HG03095 (cell line): ENCODE measurements around the gene METRNL.

Experiments
- ATAC-seq: cut with Tn5 transposase; IDR thresholded peaks from one replicate; pipeline ENCODE4 v1.9.1; 2021; ENCODE audit warnings: moderate library complexity; ENCODE audit not compliant: unreplicated experiment

METRNL gene

DNA sequence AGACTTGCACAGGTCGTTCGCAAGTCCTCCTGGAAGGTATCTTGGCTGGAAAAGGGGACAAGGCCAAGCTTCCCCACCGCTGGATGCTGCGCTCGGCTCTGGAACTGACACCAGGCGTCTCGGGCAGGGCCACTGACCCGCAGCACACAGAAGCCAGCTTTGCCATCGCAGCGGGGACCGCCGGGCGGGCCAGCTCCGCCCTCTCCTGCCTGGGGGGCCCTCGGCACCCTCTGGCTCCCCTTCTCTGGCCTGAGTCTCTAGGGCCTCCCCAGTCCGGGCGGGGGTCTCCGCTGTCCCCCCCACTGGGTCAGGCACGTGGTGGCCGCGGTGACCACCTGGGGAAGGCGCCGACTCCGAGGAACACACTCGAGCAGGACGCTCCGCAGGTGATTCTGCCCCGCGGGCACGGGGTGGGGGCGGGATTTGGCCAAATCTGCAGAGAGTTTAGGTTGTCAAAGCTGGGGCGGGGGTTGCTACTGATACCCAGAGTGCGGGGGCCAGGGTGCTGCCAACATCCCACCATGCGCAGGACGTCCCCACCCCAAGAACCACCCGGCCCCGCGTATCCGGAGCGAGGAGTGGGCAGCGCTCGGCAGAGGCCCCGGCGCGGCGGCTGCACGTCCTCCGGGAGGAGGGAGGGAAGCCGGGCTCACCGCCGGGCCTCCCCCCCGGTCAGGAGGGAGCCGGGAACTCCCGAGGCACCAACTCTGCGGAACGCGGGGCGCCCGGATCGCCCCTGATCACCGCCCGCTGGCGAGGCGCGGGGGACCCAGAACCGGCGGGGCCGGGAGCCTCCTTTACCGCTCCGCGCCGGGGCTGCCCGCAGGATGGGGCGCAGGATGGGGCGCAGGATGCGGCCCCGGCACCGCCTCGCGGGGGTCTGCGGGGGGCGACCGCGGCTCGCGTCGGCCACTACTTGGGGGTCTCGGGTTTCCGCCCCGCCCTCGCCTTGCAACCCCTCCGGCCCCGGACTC, 744 bp upstream of the METRNL start:
- ATAC-seq: no peak

- ATAC-seq: no peak
Observed at GRCh38 chr17:83079766-83080578, 563 bp downstream of the METRNL start.

DNA sequence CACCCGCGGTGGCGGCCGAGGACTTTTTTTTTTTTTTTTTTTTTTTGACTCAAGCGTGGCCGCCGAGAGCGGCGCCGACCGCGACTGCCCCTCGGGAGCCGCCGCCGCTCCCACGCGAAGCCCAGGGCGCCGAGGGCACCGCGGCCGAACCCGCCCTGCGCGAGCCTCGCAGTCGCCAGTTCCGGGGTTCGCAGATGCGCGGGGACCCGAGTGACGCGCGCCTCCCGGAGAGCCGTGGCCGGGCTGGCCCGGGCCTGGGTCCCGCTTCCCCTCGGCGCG, 1.1 kb downstream of the METRNL start:
- no peak for ATAC-seq

GRCh38 chr17:83080858-83081683, 1.7 kb downstream of the METRNL start:
- ATAC-seq: no peak

- no peak for ATAC-seq
Observed at GRCh38 chr17:83081684-83082201, 2.3 kb downstream of the METRNL start.

- ATAC-seq: no peak
Observed at GRCh38 chr17:83082424-83082823, 3.0 kb downstream of the METRNL start.

GRCh38 chr17:83082909-83083367, 3.5 kb downstream of the METRNL start:
- no peak for ATAC-seq

- ATAC-seq: no peak
Observed at GRCh38 chr17:83083368-83084201, 4.2 kb downstream of the METRNL start.

DNA sequence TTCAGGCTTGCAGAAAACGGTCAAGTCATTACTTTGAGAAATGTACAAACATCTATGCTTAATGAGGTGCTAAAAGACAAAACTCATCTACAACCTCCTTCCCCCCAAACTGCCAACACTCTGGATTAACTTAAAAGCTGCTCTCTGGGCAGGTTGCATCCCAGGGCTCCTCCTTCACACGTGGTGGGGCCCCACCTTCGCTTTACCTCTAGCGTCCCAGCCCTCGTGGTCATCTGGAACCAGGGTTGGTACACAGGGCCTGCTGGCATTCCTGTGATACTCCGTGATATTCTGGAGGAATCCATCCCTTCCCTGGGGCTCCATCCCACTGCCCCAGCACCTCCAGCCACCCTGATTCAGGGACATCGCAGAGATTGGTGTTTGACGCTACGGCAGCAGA, 4.8 kb downstream of the METRNL start:
- ATAC-seq: no peak

GRCh38 chr17:83084621-83085056, 5.2 kb downstream of the METRNL start:
- ATAC-seq: no peak

DNA sequence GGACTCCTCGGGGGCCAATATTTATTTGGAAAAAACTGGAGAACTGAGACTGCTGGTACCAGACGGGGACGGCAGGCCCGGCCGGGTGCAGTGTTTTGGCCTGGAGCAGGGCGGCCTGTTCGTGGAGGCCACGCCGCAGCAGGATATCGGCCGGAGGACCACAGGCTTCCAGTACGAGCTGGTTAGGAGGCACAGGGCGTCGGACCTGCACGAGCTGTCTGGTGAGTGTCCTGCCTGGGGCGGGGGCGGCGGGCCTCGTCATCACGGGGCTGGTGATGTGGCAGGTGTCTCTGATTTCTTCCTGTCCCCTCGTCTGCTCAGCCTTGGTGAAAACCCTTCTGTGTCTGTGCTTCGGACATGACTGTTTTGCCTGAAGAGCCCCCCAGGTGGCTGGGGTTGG, 5.7 kb downstream of the METRNL start:
- ATAC-seq: no peak

DNA sequence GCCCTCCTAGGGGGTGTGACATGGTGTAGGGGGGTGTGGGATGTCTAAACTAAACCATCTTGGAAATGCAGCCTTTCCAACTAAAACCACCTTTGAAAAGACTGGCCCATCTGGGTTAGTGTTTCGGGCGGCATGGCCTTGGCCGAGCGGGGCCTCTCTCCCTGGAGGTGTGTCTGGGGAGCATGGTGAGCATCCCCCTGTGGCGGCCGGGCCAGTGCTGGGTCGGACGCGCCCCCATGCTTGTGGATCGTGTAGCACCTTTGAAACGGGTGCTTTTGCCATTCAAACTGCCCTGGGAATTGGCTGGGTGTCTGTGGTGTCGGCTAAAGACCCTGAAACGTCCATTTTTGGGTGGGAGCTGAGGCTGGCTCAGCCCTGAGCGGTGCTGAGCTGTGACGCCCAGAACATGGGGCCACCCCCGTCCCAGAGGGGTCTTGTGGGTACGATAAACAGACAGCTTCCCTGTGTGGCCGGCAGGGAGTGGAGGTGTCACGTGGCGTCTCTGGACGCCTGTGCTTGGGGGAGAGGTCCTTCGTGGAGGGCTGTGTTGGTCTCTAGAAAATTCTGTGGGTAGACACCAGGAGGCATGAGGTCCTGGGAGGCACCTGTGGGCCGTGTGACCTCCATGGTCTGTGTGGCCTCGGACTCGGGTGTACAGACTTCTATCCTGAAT, 6.3 kb downstream of the METRNL start:
- ATAC-seq: no peak

DNA sequence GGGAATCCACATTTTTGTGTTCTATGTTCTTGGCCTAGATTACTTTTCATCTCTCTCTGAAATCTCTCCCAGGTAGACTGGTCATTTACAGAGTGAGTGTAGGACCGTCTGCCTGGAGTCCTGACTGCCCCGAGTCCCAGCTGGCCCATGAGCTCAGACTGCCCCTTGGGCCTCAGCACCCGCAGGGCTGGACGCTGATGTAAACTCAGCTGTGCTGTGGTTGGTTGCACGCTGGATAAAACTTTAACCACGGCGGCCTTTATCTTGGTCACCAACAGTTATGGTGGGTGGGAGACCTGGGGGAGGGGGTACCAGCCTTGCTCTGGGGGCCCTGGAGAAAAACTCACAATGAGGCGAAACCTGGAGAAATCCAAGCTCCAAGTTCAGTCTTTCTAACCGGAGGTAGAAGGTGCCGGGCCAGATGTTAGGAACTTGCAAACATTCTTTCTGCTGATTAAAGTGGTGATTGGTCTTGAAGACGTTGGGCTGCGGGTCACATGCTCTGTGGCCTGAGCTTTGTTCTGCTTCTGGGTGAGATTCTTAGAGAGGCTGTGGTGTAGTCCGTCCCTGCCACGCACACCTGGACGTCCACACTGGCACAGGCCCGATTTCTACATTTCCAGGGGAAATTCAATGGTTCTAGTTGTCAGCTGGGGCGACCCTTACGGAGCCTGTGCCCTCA, 6.9 kb downstream of the METRNL start:
- ATAC-seq: no peak

DNA sequence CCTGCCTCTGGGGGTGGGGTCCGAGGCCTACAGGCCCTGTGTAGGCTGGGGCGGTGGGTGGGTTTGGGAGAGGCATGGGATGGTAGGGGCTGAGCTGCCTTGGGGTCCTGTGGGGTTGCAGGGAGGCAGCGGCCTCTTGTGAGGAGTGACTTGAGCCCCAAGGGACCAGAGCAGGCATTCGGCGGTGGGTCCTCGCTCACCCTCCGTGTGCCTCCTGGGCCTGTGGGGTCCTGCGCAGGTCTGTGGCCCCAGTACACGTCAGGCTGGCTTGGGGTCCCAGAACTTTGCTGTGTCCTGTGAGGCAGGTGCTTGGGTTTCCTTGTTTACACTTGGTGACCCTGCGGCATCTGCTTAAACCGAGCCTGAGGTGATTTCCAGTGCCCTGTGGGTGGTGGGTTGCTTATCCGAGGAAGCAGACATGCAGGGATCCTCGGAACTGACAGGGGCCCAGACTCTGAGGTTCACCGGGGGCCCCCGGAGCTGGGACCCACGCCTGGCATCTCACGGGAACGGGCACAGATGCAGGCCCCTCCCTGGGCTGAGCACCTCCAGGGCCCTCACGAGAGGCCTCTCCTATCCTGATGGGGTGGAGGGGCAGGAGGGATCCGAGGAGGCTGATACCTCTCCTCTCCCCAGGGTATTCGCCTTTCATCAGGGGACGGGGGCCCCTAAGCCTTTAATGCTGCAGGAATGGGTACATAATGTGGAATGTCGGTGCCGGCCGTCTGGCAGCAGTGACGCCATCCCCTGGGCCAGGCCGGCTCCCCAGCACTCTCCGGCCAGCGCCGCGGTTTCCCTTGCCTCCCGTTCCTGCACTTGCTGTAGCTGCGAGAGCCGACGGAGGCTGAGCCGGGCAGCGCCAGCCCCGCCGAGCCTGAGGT, 7.7 kb downstream of the METRNL start:
- ATAC-seq: no peak

GRCh38 chr17:83087788-83088360, 8.5 kb downstream of the METRNL start:
- no peak for ATAC-seq

- ATAC-seq: no peak
Observed at GRCh38 chr17:83088451-83088850, 9.0 kb downstream of the METRNL start.

DNA sequence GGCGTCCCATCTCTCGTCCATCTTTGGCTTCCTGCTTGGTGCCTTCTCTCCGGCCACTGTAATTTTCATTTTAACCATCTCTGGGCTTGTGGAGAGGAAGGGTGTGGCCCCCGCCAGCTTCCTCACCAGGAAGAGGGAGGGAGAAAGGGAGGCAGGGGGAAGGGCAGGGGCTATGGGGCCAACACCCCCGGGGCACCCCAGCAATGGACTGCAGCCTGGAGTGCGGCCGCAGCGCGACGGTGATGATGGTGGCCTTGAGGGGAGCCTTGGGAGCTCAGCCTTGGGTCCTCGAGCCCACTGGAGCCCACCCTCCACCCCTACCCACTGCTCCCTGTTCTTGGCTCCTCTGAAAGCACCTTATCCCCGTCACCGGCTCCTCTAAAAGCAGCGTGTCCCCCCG, 9.5 kb downstream of the METRNL start:
- ATAC-seq: no peak
